Keratinocyte (primary cell): ENCODE data around the gene KLF2. TPM values are rescaled to one million over a fixed set of nuclear protein-coding genes. Genes with fewer than 3 reads are reported as not detected.

Experiments used
- DNase-seq: peaks from one replicate; pipeline ENCODE4 v3.0.0-alpha.2; 2011; ENCODE audit warnings: low read depth, missing footprints, low spot score
- FAIRE-seq: peaks from 2 replicates; lab custom pipeline; 2011; peaks lifted over from hg19 to GRCh38; lab: Jason Lieb, UNC
- H2AFZ ChIP-seq: 2 replicates; pipeline ENCODE4 v1.6.0; 2012; ENCODE audit warnings: low read length, control low read depth, inconsistent platforms; ENCODE audit not compliant: control insufficient read depth
- H3K27ac ChIP-seq: 2 replicates; pipeline ENCODE4 v1.5.1; 2011; ENCODE audit warnings: low read length; ENCODE audit not compliant: control insufficient read depth, insufficient read depth
- H3K27me3 ChIP-seq: 3 replicates; pipeline ENCODE4 v1.6.0; 2011; ENCODE audit warnings: low read length; ENCODE audit not compliant: control insufficient read depth, insufficient read depth; ENCODE audit errors: extremely low read depth
- H3K36me3 ChIP-seq, 2 experiments: 2 replicates in 1 of 2; 3 replicates in 1 of 2; pipeline ENCODE4 v1.5.1; 2011; ENCODE audit warnings: low read length in 2 of 2, mild to moderate bottlenecking in 1 of 2; ENCODE audit not compliant: control insufficient read depth in 2 of 2, insufficient read depth in 2 of 2; ENCODE audit errors: extremely low read depth in 1 of 2
- H3K4me1 ChIP-seq: 3 replicates; pipeline ENCODE4 v1.5.1; 2011; ENCODE audit warnings: low read length; ENCODE audit not compliant: control insufficient read depth, insufficient read depth; ENCODE audit errors: extremely low read depth
- H3K4me2 ChIP-seq: 3 replicates; pipeline ENCODE4 v1.6.0; 2011; ENCODE audit warnings: low read depth, low read length; ENCODE audit not compliant: control insufficient read depth, insufficient read depth; ENCODE audit errors: extremely low read depth
- H3K4me3 ChIP-seq, 3 experiments: fragments of 200-600 bp in 1 of 3; sonication (generic) in 1 of 3; 2 replicates in 2 of 3; 3 replicates in 1 of 3; pipeline ENCODE4 v1.5.1; 2011 to 2016; ENCODE audit warnings: low read length in 3 of 3, mild to moderate bottlenecking in 3 of 3, control low read depth in 2 of 3, inconsistent platforms in 1 of 3, low read depth in 1 of 3, mixed read lengths in 1 of 3, mixed run types in 1 of 3, moderate library complexity in 1 of 3; ENCODE audit not compliant: control insufficient read depth in 2 of 3, insufficient read depth in 2 of 3; ENCODE audit errors: extremely low read depth in 1 of 3
- H3K79me2 ChIP-seq: 2 replicates; pipeline ENCODE4 v1.6.0; 2012; ENCODE audit warnings: low read length; ENCODE audit not compliant: control insufficient read depth, insufficient read depth
- H3K9ac ChIP-seq: 3 replicates; pipeline ENCODE4 v1.6.0; 2011; ENCODE audit warnings: low read length; ENCODE audit not compliant: control insufficient read depth, insufficient read depth; ENCODE audit errors: extremely low read depth
- H3K9me1 ChIP-seq: 3 replicates; pipeline ENCODE4 v1.6.0; 2011; ENCODE audit warnings: low read length; ENCODE audit not compliant: control insufficient read depth, insufficient read depth; ENCODE audit errors: extremely low read depth
- H3K9me3 ChIP-seq: 2 replicates; pipeline ENCODE4 v1.5.1; 2012; ENCODE audit warnings: low read depth, low read length; ENCODE audit not compliant: control insufficient read depth
- H4K20me1 ChIP-seq: 3 replicates; pipeline ENCODE4 v1.6.0; 2011; ENCODE audit warnings: low read length; ENCODE audit not compliant: control insufficient read depth, insufficient read depth; ENCODE audit errors: extremely low read depth
- CTCF ChIP-seq, 3 experiments: IDR thresholded peaks in 1 of 3; conservative IDR thresholded peaks in 1 of 3; optimal IDR thresholded peaks in 1 of 3; 2 replicates in 2 of 3; 3 replicates in 1 of 3; pipeline versions ENCODE3 to v1.5.1; 2011; ENCODE audit warnings: low read length in 3 of 3, mild to moderate bottlenecking in 3 of 3, moderate library complexity in 2 of 3, control low read depth in 1 of 3, inconsistent platforms in 1 of 3; ENCODE audit not compliant: insufficient read depth in 2 of 3; ENCODE audit errors: extremely low read depth in 1 of 3
- EZH2 ChIP-seq: IDR thresholded peaks from one replicate; pipeline ENCODE4 v1.6.1; 2012; ENCODE audit warnings: inconsistent platforms, mild to moderate bottlenecking, low read length, moderate library complexity
- dilution Hi-C: fragments of 300-500 bp; cut with MboI; formaldehyde crosslinking; loops from one replicate; pipeline ENCODE4 v1.7.0; 2020; ENCODE audit warnings: low sequenced_read_pairs; ENCODE audit not compliant: extremely low pct_ligation_motif_present
- polyA plus RNA-seq, 5 experiments: library from polyadenylated mRNA; depleted of rRNA in 3 of 5; stranded (reverse) in 3 of 5; stranded (forward) in 1 of 5; unstranded in 1 of 5; fragments of >200 nt; gene quantifications; 1 replicate in 1 of 5; 2 replicates in 3 of 5; 3 replicates in 1 of 5; pipeline versions ENCODE4 v1.2.1 to v1.2.3, GENCODE V29; 2011 to 2012; ENCODE audit warnings: missing spikeins in 2 of 5, low read depth in 1 of 5, low replicate concordance in 1 of 5

KLF2 gene
- polyA plus RNA-seq, 1 donor (not counting 4 experiments of a cell fraction or from before 2014, with no cell fraction given), result not detected

GRCh38 chr19:16359964-16360363 lies 35.3 kb downstream of the KLF2 start:
- H3K27ac ChIP-seq, result no peak overlapping the region
- no peak for FAIRE-seq
- peaks cover 2 to 3% of the 10 kb centered on the region in 2 experiments for H3K36me3 ChIP-seq
- TF ChIP-seq EZH2, result no peak
- no peak for TF ChIP-seq CTCF (optimal IDR thresholded peaks at IDR 0.05 in 1 of 3, IDR thresholded peaks at IDR 0.05 in 1 of 3, conservative IDR thresholded peaks at IDR 0.05 in 1 of 3; ENCODE audit: extremely low read depth in 1 of 3, insufficient read depth in 2 of 3, low read length in 3 of 3)
- H2AFZ ChIP-seq, result no peak overlapping the region
- no peak overlapping the region for H3K4me3 ChIP-seq
- H3K27me3 ChIP-seq, result no peaks in the 10 kb centered on the region
- no peaks in the 10 kb centered on the region for H3K9me3 ChIP-seq
- DNase-seq, result no peak
- peaks cover 3% of the 10 kb centered on the region for H3K9me1 ChIP-seq
- H3K9ac ChIP-seq, result no peak overlapping the region
- no peaks in the 10 kb centered on the region for H4K20me1 ChIP-seq
- H3K79me2 ChIP-seq, result no peaks in the 10 kb centered on the region
- peaks cover 10% of the 10 kb centered on the region for H3K4me1 ChIP-seq
- H3K4me2 ChIP-seq, result no peak overlapping the region
- dilution Hi-C loops, result loop anchor here (25.0 kb wide), 1 partner anchor 148 kb away; no protein-coding TSS in a partner anchor

GRCh38 chr19:16360738-16361137 lies 36.1 kb downstream of the KLF2 start:
- H3K4me2 ChIP-seq, result no peak overlapping the region
- H3K79me2 ChIP-seq, result no peaks in the 10 kb centered on the region
- peaks cover 10% of the 10 kb centered on the region for H3K4me1 ChIP-seq
- H3K9me3 ChIP-seq, result no peaks in the 10 kb centered on the region
- no peak overlapping the region for H3K4me3 ChIP-seq
- H4K20me1 ChIP-seq, result no peaks in the 10 kb centered on the region
- no peak overlapping the region for H3K27ac ChIP-seq
- H3K36me3 ChIP-seq, result peaks cover 2 to 3% of the 10 kb centered on the region in 2 experiments
- dilution Hi-C loops, result loop anchor here (25.0 kb wide), 1 partner anchor 148 kb away; no protein-coding TSS in a partner anchor
- H3K9ac ChIP-seq, result no peak overlapping the region
- DNase-seq, result no peak
- peaks cover 3% of the 10 kb centered on the region for H3K9me1 ChIP-seq
- no peaks in the 10 kb centered on the region for H3K27me3 ChIP-seq
- H2AFZ ChIP-seq, result no peak overlapping the region
- FAIRE-seq, result no peak
- TF ChIP-seq EZH2 (no peak), CTCF (optimal IDR thresholded peaks at IDR 0.05 in 1 of 3, IDR thresholded peaks at IDR 0.05 in 1 of 3, conservative IDR thresholded peaks at IDR 0.05 in 1 of 3; ENCODE audit: extremely low read depth in 1 of 3, insufficient read depth in 2 of 3, low read length in 3 of 3) (no peak)
